Stimulated activated CD4-positive, alpha-beta T cell treated with anti-CD3 and anti-CD28 coated beads, TNF-alpha, amount 100 ng/mL, for 1 hour (primary cell): ENCODE data around the gene AATK.
"Not testable (repeated sequence)": the region's sequence is repeated elsewhere in the genome, so short reads cannot be mapped to it uniquely, and the experiment has no call there.

ENCODE experiments used
- DNase-seq, 3 donors: peaks; one replicate each; pipeline ENCODE4 v3.0.0-alpha.2; 2020; ENCODE audit warnings: low read depth in 3 of 3, low spot score in 1 of 3

The AATK gene

GRCh38 chr17:81148571-81148970 is 17.4 kb downstream of the AATK start:
- no peak for DNase-seq

GRCh38 chr17:81147701-81148100 is 18.3 kb downstream of the AATK start:
- DNase-seq, result no peak

GRCh38 chr17:81146208-81146607 is 19.8 kb downstream of the AATK start:
- not testable (repeated sequence) for DNase-seq

- no peak for DNase-seq
Measured at GRCh38 chr17:81144423-81144781, 21.6 kb downstream of the AATK start.

- no peak for DNase-seq
Measured at GRCh38 chr17:81143717-81144422, 22.2 kb downstream of the AATK start.

- DNase-seq, result no peak
Measured at GRCh38 chr17:81143200-81143527, 22.9 kb downstream of the AATK start.

GRCh38 chr17:81142301-81143199 is 23.5 kb downstream of the AATK start:
- peak; percentile 17 to 35 (median 19) for DNase-seq

GRCh38 chr17:81140695-81141094 is 25.3 kb downstream of the AATK start:
- DNase-seq, result no peak

GRCh38 chr17:81140018-81140417 is 26.0 kb downstream of the AATK start:
- DNase-seq, result no peak

GRCh38 chr17:81139428-81139827 is 26.6 kb downstream of the AATK start:
- DNase-seq, result no peak

- no peak for DNase-seq
Measured at GRCh38 chr17:81138500-81138899, 27.5 kb downstream of the AATK start.

- DNase-seq, result no peak
Measured at GRCh38 chr17:81138083-81138482, 27.9 kb downstream of the AATK start.

- no peak for DNase-seq
Measured at GRCh38 chr17:81137248-81137647, 28.8 kb downstream of the AATK start.

- no peak for DNase-seq
Measured at GRCh38 chr17:81136366-81136765, 29.7 kb downstream of the AATK start.

GRCh38 chr17:81135505-81136278 is 30.3 kb downstream of the AATK start:
- DNase-seq, result no peak

- DNase-seq, result no peak
Measured at GRCh38 chr17:81134064-81134781, 31.8 kb downstream of the AATK start.

GRCh38 chr17:81132770-81133723 is 33.0 kb downstream of the AATK start:
- DNase-seq, result no peak

GRCh38 chr17:81132197-81132540 is 33.9 kb downstream of the AATK start:
- DNase-seq, result no peak

- no peak for DNase-seq
Measured at GRCh38 chr17:81131486-81132196, 34.4 kb downstream of the AATK start.
